ENCODE results near the gene TMEM169.

TMEM169 gene

GRCh38 chr2:216108310-216108966 lies 26.7 kb downstream of the TMEM169 start:
- peak; percentile 14 for DNase-seq (ENCODE audit: low read depth, low spot score)
- in situ Hi-C loops (cut with HindIII; ENCODE audit: low sequenced_read_pairs): no loop called here

GRCh38 chr2:216108967-216109921 lies 27.5 kb downstream of the TMEM169 start, which contains the start of gene XRCC5:
XRCC5 (plus strand) TSS chr2:216109348; CDS start chr2:216109437, 89 bp downstream.
- in situ Hi-C loops (cut with HindIII; ENCODE audit: low sequenced_read_pairs): no loop called here
- TF ChIP-seq, protein P1, sequence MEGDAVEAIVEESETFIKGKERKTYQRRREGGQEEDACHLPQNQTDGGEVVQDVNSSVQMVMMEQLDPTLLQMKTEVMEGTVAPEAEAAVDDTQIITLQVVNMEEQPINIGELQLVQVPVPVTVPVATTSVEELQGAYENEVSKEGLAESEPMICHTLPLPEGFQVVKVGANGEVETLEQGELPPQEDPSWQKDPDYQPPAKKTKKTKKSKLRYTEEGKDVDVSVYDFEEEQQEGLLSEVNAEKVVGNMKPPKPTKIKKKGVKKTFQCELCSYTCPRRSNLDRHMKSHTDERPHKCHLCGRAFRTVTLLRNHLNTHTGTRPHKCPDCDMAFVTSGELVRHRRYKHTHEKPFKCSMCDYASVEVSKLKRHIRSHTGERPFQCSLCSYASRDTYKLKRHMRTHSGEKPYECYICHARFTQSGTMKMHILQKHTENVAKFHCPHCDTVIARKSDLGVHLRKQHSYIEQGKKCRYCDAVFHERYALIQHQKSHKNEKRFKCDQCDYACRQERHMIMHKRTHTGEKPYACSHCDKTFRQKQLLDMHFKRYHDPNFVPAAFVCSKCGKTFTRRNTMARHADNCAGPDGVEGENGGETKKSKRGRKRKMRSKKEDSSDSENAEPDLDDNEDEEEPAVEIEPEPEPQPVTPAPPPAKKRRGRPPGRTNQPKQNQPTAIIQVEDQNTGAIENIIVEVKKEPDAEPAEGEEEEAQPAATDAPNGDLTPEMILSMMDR (IDR thresholded peaks at IDR 0.05; ENCODE audit: low read depth, low read length): no peak
- peak within 1 kb of the TSS; percentile 99 for H3K4me3 ChIP-seq (ENCODE audit: low read depth, low read length)
- peak; percentile 97 for DNase-seq (ENCODE audit: low read depth, low spot score)

More at GRCh38 chr2:216108310-216108966, 26.7 kb downstream of the TMEM169 start:
- H3K4me3 ChIP-seq (ENCODE audit: low read depth, low read length): peak overlapping the region; percentile 99
- TF ChIP-seq, protein P1 (IDR thresholded peaks at IDR 0.05; ENCODE audit: low read depth, low read length): no peak

DNA sequence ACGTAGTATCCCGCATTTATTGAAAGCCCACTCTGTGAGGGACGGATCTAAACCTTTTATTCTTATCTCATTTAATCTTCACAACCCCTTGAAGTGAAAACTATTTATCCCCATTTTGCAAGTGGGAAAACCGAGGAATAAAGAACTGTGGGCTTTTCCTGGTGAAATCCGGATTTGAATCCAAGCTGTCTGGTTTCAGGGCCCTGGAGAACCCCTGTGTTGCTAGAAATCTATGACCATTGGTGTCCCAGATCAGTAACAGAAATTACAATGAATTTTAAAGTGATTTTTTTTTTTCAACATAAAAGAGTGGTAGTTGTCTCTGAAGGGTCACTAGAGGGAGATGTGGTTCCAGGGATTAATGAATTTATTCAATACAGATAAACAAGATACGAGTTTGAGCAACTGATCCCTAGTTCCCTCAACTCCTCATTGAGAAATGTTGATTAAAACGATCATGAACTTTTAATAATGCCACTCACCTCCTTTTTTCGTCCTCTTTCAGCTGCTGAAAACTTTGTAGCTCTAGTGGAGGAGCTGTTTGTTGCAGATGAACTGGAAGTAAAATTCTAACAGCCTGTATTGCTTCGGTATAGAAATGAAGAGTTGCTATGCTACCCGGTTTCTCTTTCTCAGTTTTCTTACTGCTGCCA lies 28.4 kb downstream of the TMEM169 start:
- H3K4me3 ChIP-seq (ENCODE audit: low read depth, low read length): peak overlapping the region; percentile 99
- peak; percentile 67 for DNase-seq (ENCODE audit: low read depth, low spot score)
- in situ Hi-C loops (cut with HindIII; ENCODE audit: low sequenced_read_pairs): no loop called here
- TF ChIP-seq, protein P1 (IDR thresholded peaks at IDR 0.05; ENCODE audit: low read depth, low read length): peak; percentile 47

- peak overlapping the region; percentile 99 for H3K4me3 ChIP-seq (ENCODE audit: low read depth, low read length)
- TF ChIP-seq, protein P1 (IDR thresholded peaks at IDR 0.05; ENCODE audit: low read depth, low read length): no peak
- in situ Hi-C loops (cut with HindIII; ENCODE audit: low sequenced_read_pairs): no loop called here
- no peak for DNase-seq (ENCODE audit: low read depth, low spot score)
These were observed 28.9 kb downstream of the TMEM169 start for GRCh38 chr2:216110620-216111019.

DNA sequence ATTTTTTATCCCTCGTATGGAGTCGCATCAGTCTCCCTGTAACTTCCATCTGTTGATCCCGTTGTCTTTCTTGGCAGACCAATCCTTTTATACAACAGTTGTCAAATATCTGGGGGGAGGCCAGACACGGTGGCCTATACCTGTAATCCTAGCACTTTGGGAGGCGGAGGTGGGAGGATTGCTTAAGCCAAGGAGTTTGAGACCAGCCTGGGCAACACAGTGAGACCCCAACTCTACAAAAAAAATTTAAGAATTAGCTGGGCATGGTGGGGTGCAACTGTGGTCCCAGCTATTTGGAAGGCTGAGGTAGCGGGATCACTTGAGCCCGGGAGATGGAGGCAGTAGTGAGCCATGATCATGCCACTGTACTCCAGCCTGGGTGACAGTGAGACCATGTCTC lies 29.4 kb downstream of the TMEM169 start:
- no peak overlapping the region for H3K4me3 ChIP-seq (ENCODE audit: low read depth, low read length)
- TF ChIP-seq, protein P1 (IDR thresholded peaks at IDR 0.05; ENCODE audit: low read depth, low read length): no peak
- in situ Hi-C loops (cut with HindIII; ENCODE audit: low sequenced_read_pairs): no loop called here
- DNase-seq (ENCODE audit: low read depth, low spot score): no peak

DNA sequence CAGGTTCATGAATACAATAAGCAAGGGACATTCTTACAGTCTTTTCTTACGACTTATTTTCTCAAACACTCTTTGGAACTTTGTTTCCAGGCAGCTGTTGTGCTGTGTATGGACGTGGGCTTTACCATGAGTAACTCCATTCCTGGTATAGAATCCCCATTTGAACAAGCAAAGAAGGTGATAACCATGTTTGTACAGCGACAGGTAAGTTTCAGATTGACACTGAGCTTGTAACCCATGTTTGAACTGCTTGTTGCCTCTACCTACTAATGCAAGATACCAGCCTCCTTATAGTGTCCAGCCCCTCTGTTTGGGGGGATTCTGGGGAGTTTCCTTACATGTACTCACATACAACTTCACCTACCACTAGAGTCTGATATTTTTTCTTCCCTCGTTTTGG lies 31.2 kb downstream of the TMEM169 start:
- TF ChIP-seq, protein P1 (IDR thresholded peaks at IDR 0.05; ENCODE audit: low read depth, low read length): no peak

More for the DNA sequence above, 31.2 kb downstream of the TMEM169 start:
- in situ Hi-C loops (cut with HindIII; ENCODE audit: low sequenced_read_pairs): no loop called here
- H3K4me3 ChIP-seq (ENCODE audit: low read depth, low read length): no peak overlapping the region
- no peak for DNase-seq (ENCODE audit: low read depth, low spot score)

Measured in astrocyte of the spinal cord (primary cell).